SU-DHL-6 (cell line): Measurements from ENCODE around the gene RHOH.

Experiments used
- H2AFZ ChIP-seq: fragments of 200-600 bp; sonication (generic); 2 replicates; pipeline ENCODE4 v1.6.1; 2014; ENCODE audit warnings: low read depth, mild to moderate bottlenecking, moderate library complexity, mixed read lengths, antibody characterized with exemption, low read length; ENCODE audit not compliant: severe bottlenecking
- H3F3A ChIP-seq: fragments of 200-600 bp; shearing (Covaris generic); 2 replicates; pipeline ENCODE4 v1.6.0; 2016; ENCODE audit warnings: antibody characterized with exemption, mild to moderate bottlenecking; ENCODE audit not compliant: insufficient read depth
- H3K27ac ChIP-seq: fragments of 200-600 bp; sonication (generic); 2 replicates; pipeline ENCODE4 v1.5.1; 2016; ENCODE audit warnings: low read depth, mild to moderate bottlenecking, low read length, moderate library complexity, mixed read lengths
- H3K27me3 ChIP-seq: fragments of 200-600 bp; sonication (generic), shearing (Covaris generic); 2 replicates; pipeline ENCODE4 v1.6.0; 2014; ENCODE audit warnings: mild to moderate bottlenecking, low read length
- H3K36me3 ChIP-seq: fragments of 200-600 bp; sonication (generic); 2 replicates; pipeline ENCODE4 v1.6.1; 2014; ENCODE audit warnings: mild to moderate bottlenecking, low read length, mixed read lengths
- H3K4me2 ChIP-seq: fragments of 300-600, 200-600 bp; shearing (Covaris generic), sonication (generic); 2 replicates; pipeline ENCODE4 v1.6.0; 2014; ENCODE audit warnings: low read length, low read depth, mild to moderate bottlenecking; ENCODE audit not compliant: poor library complexity, severe bottlenecking
- H3K4me3 ChIP-seq: fragments of 200-600 bp; sonication (generic); 2 replicates; pipeline ENCODE4 v1.5.1; 2014; ENCODE audit warnings: antibody characterized with exemption, low read length, mild to moderate bottlenecking, mixed read lengths; ENCODE audit not compliant: insufficient read depth, poor library complexity, severe bottlenecking
- H3K79me2 ChIP-seq: fragments of 200-600 bp; sonication (generic); 2 replicates; pipeline ENCODE4 v1.6.1; 2014; ENCODE audit warnings: mild to moderate bottlenecking, low read length, moderate library complexity; ENCODE audit not compliant: insufficient read depth
- H3K9ac ChIP-seq: fragments of 200-600 bp; sonication (generic); 2 replicates; pipeline ENCODE4 v1.7.0; 2014; ENCODE audit warnings: mild to moderate bottlenecking, low read length
- H3K9me2 ChIP-seq: fragments of 200-600 bp; sonication (generic); replicated peaks from 2 replicates; pipeline ENCODE4 v1.6.1; 2014; ENCODE audit warnings: low read length; ENCODE audit not compliant: insufficient read depth
- H3K9me3 ChIP-seq: fragments of 200-600 bp; sonication (generic); 2 replicates; pipeline ENCODE4 v1.6.1; 2014; ENCODE audit warnings: low read length, mixed read lengths; ENCODE audit not compliant: insufficient read depth
- H4K20me1 ChIP-seq: fragments of 200-600 bp; sonication (generic); 2 replicates; pipeline ENCODE4 v1.6.1; 2014; ENCODE audit warnings: low read depth, mild to moderate bottlenecking, antibody characterized with exemption, low read length, moderate library complexity, mixed read lengths
- EZH2phosphoT487 ChIP-seq: fragments of 200-600 bp; sonication (generic), shearing (Covaris generic); conservative IDR thresholded peaks from 2 replicates; pipeline ENCODE4 v1.6.1; 2018; ENCODE audit warnings: mild to moderate bottlenecking, antibody characterized with exemption, low read length, moderate library complexity, mixed read lengths
- TF ChIP-seq, protein P1 (sequence below): fragments of 200-600 bp; sonication (generic); IDR thresholded peaks from one replicate; pipeline ENCODE4 v1.5.1; 2017; ENCODE audit warnings: antibody characterized with exemption, mild to moderate bottlenecking, low read length, moderate library complexity; ENCODE audit not compliant: insufficient read depth, poor library complexity, severe bottlenecking

Gene RHOH

DNA sequence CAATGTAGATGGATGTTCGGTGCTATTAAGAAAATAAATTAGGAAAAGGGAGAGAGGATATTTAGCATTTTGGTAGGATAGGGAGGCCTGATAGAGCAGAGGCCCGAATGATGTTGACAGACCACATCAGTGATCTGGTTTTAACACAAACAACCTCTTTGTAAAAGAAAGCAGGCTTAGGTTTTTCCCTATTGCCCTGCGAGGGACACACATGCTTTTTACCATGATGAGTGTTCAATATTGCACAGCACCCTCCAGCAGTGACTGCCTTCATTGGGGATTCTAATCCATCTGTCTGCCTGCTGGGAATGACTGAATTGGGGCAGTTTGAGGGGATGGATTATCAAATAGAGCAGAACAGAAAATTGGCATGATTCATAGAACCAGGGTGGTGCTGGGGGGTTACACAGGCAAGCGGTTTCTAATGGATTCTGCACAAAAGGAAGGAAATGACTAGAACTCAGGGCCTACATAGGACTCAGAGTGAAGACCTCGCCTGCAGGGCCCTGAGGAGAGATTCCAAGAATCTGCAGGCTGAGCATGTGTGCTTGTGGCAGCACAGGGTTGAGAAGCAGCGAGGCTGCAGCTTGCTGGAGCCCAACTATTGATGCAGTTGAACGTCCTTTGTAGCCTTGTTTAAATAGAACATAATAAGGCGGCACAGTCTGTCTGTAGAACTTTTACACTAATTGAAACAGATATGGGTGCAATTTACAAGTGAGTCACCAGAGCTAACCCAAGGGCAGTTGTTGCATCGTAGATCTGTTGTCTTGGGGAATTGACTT lies 58.0 kb downstream of the RHOH start:
- Histone ChIP-seq H3K9me3 (no peaks in the 10 kb centered on the region), H4K20me1 (no peaks in the 10 kb centered on the region), H3K27me3 (no peaks in the 10 kb centered on the region), H3K36me3 (no peaks in the 10 kb centered on the region), H3F3A (peaks cover 5% of the 10 kb centered on the region; the same call in 1 of the 2 replicates), H3K4me3 (no peak overlapping the region), H3K9ac (no peak overlapping the region), H3K79me2 (no peaks in the 10 kb centered on the region), H2AFZ (no peak overlapping the region), H3K4me2 (no peak overlapping the region), H3K27ac (no peak overlapping the region), H3K9me2 (no peaks in the 10 kb centered on the region)
- TF ChIP-seq EZH2phosphoT487: no peak
- TF ChIP-seq, protein P1, sequence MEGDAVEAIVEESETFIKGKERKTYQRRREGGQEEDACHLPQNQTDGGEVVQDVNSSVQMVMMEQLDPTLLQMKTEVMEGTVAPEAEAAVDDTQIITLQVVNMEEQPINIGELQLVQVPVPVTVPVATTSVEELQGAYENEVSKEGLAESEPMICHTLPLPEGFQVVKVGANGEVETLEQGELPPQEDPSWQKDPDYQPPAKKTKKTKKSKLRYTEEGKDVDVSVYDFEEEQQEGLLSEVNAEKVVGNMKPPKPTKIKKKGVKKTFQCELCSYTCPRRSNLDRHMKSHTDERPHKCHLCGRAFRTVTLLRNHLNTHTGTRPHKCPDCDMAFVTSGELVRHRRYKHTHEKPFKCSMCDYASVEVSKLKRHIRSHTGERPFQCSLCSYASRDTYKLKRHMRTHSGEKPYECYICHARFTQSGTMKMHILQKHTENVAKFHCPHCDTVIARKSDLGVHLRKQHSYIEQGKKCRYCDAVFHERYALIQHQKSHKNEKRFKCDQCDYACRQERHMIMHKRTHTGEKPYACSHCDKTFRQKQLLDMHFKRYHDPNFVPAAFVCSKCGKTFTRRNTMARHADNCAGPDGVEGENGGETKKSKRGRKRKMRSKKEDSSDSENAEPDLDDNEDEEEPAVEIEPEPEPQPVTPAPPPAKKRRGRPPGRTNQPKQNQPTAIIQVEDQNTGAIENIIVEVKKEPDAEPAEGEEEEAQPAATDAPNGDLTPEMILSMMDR: no peak

DNA sequence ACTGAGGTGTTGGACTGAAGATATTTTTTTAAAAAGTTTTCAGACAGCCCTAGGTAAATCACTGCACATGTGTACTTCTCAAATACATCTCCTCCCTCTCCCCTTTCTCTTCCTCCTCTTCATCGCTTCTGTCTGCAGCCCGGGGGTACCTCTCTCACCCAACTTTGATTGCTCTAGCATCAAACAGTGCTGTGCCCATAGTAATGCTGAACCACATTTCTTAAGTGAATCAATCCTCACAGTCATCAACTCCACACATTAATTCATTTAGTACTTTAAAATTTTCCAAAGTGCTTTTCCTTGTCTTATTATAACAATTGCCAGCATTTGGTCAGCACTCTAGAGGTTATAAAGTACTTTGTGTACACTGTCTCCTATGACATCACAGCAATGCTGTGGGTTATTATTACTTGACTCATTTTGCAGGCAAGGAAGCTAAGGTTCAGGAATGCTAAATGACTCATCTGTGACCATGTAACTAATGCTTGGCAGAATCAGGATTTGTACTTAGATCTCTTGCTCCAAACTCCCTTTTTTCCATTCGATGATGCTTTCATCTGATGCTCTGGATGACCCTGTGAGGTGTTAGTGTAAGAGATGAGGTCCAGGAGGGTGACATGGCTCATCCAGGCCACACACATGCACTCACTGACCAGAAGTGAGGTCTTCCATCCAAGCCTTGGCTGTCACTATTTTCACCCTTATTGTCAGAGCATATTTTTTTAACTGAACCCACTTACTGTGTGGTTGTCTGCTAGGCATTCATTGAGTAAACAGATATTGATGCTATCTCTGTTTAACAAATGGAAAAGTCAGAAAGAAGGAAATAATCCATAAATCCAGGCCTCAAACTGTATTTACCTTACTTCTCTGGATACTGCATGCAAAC lies 58.8 kb downstream of the RHOH start:
- Histone ChIP-seq H3K36me3 (no peaks in the 10 kb centered on the region), H3K9me2 (no peaks in the 10 kb centered on the region), H3F3A (peaks cover 5% of the 10 kb centered on the region; the same call in 1 of the 2 replicates), H4K20me1 (no peaks in the 10 kb centered on the region), H3K4me2 (no peak overlapping the region), H3K79me2 (no peaks in the 10 kb centered on the region), H3K27ac (no peak overlapping the region), H3K9ac (no peak overlapping the region), H3K9me3 (no peaks in the 10 kb centered on the region), H2AFZ (no peak overlapping the region), H3K27me3 (no peaks in the 10 kb centered on the region), H3K4me3 (no peak overlapping the region)
- no peak for TF ChIP-seq EZH2phosphoT487
- TF ChIP-seq, protein P1: no peak

DNA sequence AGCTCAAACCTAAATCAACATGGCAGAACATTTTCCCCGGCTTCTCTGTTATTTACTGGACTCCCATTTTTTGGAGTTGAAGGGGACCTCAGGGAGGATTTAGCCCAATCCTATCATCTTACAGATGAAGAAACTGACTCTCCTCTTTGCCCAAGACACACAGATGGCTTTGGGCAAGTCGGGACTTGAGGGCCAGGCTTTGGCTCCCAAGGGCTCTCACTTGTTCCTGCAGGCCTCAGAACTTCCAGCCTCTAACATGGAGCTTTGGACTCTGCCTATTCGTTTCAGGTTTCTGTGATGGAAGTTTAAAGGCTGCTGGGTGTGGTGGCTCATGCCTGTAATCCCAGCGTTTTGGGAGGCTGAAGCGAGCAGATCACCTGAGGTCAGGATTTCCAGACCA lies 59.5 kb downstream of the RHOH start:
- Histone ChIP-seq H3F3A (peaks cover 5% of the 10 kb centered on the region; the same call in 1 of the 2 replicates), H3K9me2 (no peaks in the 10 kb centered on the region), H3K4me3 (no peak overlapping the region), H2AFZ (no peak overlapping the region), H3K27ac (no peak overlapping the region), H3K4me2 (no peak overlapping the region), H4K20me1 (no peaks in the 10 kb centered on the region), H3K36me3 (no peaks in the 10 kb centered on the region), H3K27me3 (no peaks in the 10 kb centered on the region), H3K79me2 (no peaks in the 10 kb centered on the region), H3K9me3 (no peaks in the 10 kb centered on the region), H3K9ac (no peak overlapping the region)
- no peak for TF ChIP-seq EZH2phosphoT487
- TF ChIP-seq, protein P1: no peak
